Fibroblast of the aortic adventitia (primary cell): ENCODE measurements around the gene KIF24. TPM values are rescaled to one million over a fixed set of nuclear protein-coding genes. Genes with fewer than 3 reads are reported as not detected.

ENCODE experiments used
- DNase-seq: peaks from one replicate; pipeline ENCODE4 v3.0.0-alpha.2; 2010; ENCODE audit warnings: low read depth
- H3K4me3 ChIP-seq: 2 replicates; pipeline ENCODE4 v1.5.1; 2011; ENCODE audit warnings: low read depth, mild to moderate bottlenecking, control low read depth, low read length, moderate library complexity
- total RNA-seq: library from RNA; depleted of rRNA; stranded (reverse); fragments of >200 nt; gene quantifications from 2 replicates; pipeline ENCODE4 v1.2.3, GENCODE V29; 2012; ENCODE audit warnings: low replicate concordance
- TF ChIP-seq, protein P1 (sequence below): IDR thresholded peaks from 2 replicates; pipeline ENCODE4 v1.5.1; 2011; ENCODE audit warnings: mild to moderate bottlenecking, low read length, control low read depth, inconsistent platforms; ENCODE audit not compliant: insufficient read depth

Gene KIF24
- total RNA-seq, 1 donor: 8.2 TPM

- TF ChIP-seq, protein P1, sequence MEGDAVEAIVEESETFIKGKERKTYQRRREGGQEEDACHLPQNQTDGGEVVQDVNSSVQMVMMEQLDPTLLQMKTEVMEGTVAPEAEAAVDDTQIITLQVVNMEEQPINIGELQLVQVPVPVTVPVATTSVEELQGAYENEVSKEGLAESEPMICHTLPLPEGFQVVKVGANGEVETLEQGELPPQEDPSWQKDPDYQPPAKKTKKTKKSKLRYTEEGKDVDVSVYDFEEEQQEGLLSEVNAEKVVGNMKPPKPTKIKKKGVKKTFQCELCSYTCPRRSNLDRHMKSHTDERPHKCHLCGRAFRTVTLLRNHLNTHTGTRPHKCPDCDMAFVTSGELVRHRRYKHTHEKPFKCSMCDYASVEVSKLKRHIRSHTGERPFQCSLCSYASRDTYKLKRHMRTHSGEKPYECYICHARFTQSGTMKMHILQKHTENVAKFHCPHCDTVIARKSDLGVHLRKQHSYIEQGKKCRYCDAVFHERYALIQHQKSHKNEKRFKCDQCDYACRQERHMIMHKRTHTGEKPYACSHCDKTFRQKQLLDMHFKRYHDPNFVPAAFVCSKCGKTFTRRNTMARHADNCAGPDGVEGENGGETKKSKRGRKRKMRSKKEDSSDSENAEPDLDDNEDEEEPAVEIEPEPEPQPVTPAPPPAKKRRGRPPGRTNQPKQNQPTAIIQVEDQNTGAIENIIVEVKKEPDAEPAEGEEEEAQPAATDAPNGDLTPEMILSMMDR: no peak
- H3K4me3 ChIP-seq: no peak overlapping the region
Measured at GRCh38 chr9:34374905-34375552, 46.0 kb upstream of the KIF24 start.

GRCh38 chr9:34374339-34374738 lies 45.3 kb upstream of the KIF24 start:
- TF ChIP-seq, protein P1: no peak
- DNase-seq: no peak
- H3K4me3 ChIP-seq: no peak overlapping the region

More at GRCh38 chr9:34374905-34375552, 46.0 kb upstream of the KIF24 start:
- DNase-seq: no peak

GRCh38 chr9:34373749-34374148 lies 44.7 kb upstream of the KIF24 start:
- DNase-seq: no peak
- TF ChIP-seq, protein P1: no peak
- H3K4me3 ChIP-seq: no peak overlapping the region

DNA sequence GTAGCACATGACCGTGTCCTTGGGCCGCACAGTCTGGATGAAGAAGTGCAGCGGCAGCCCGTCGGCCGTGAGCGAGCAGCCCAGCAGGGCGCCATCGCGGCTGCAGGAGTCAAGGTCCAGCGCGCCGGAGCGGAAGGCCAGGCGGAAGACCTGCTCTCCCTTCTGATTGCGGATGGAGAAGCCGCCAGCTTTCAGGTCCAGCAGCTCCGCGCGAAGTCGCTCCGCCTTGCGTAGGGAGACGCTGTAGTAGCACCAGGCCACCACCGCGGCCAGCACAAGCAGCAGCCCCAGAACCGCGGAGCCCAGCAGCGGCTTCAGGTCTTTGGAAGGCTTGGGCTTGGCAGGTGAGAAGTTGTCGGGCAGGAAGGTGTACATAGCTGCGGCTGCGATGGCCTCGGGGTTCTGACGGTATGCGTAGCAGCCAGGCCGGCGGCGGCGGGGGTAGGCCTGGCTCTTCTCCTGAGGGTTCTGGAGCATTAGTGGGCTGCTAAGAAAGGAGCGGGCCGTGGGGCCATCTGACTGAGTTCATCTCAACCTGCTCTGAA lies 43.5 kb upstream of the KIF24 start:
- DNase-seq: no peak
- no peak overlapping the region for H3K4me3 ChIP-seq
- TF ChIP-seq, protein P1: no peak

DNA sequence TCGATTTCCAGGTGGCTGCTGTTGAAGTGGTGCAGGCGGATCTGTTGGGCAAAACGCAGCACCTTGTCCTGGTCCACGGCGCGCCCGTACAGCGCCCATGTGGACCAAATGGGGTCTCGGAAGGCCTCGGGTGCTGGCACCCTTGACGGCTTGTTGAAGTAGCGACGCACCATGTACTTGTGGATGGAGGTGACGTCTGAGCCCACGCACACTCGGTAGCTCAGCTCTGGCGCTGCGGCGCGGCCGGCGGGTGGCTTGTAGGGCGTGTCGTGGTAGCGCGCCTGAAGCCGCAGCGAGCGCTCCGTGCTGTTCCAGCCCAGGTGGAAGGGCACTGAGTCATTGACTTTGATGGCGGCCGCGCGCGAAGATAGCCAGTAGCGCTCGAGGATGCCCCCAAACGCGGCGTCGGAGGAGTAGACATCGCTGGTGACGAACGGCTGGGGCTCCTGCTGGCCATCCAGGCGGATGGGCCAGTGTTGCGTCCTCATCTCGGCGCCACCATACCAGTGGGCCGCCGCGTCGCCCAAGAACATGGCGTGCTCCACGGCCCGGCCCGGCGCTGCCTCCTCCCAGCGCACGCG lies 42.9 kb upstream of the KIF24 start:
- H3K4me3 ChIP-seq: no peak overlapping the region
- TF ChIP-seq, protein P1: no peak
- no peak for DNase-seq

DNA sequence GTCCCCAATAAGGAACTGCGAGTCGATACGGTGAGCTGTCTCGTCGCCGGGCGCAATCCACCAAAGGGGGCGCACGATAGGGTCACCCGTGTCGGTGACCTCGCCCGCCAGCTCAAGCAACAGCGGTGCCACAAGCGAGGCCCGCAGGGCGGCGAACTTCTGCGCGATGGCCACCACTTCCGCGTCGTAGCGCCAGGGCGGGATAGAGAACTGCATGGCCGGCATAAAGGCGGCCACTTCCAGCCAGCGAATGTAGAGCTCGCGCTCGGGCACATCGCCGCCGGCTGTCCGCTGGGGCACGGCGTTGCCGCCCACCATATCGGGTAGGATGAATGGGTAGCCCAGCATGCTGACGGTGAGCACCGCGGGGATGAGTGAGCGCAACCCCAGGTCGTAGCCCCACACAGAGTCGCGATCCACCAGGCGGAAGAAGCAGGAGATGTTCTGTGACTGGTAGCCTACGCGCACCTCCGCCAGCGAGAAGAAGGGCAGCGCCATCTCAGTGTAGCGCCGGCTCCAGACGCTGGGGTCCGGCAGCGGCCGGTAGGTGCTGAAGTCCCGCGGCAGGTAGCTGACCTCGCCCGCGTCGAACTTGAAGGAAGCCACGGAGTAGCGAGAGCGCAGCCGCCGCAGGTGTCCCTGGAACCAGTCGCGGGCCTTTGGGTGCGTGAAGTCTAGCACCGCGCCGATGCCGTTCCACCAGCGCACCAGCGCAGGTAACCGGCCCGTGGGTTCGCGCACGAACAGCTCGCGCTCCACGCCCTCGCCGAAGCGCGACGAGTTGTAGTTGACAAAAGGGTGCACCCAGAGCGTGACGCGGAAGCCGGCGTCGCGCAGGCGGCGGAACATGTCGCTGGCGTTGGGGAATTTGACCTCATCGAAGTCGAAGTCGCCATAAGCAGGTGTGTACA lies 42.2 kb upstream of the KIF24 start:
- no peak for DNase-seq
- no peak overlapping the region for H3K4me3 ChIP-seq
- TF ChIP-seq, protein P1: no peak
